Breast epithelium (tissue), 3 donors: ENCODE measurements around the gene SIL1.

ENCODE experiments used
- POLR2A ChIP-seq: fragments of 450-650 bp; IDR thresholded peaks from one replicate; pipeline ENCODE4 v1.6.1; 2016; ENCODE audit warnings: antibody characterized with exemption, mild to moderate bottlenecking, moderate library complexity
- POLR2AphosphoS5 ChIP-seq, 3 donors: sonication (generic); formaldehyde crosslinking; IDR thresholded peaks; one replicate each; pipeline ENCODE4 v1.6.1; 2017; ENCODE audit warnings: antibody characterized with exemption in 3 of 3
- TF ChIP-seq, protein P1 (sequence below), 3 donors: fragments of 450-650 bp; IDR thresholded peaks; one replicate each; pipeline ENCODE4 v1.5.1; 2016 to 2017; ENCODE audit warnings: antibody characterized with exemption in 3 of 3, mild to moderate bottlenecking in 3 of 3, moderate library complexity in 3 of 3

DNA sequence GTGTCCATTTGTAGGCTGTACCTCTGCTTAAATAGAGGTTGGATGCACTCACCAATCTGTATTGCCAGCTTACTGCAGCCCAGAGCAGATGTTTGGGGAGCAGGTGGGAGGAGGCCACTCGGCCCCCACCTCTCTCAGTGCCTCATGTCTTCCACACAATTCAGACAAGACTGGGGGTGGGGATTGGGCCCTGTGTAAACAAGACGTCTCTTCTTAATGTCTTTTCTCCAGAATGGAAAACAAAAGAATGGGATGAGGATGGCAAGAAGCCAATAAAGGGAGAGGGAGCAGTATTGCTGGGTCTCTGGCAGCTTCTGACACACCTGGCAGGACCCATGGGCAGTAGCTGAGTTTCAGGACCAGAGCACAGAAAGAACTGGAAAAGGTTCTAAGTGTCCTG is 64.9 kb downstream of the SIL1 start:
- TF ChIP-seq POLR2AphosphoS5 (IDR thresholded peaks at IDR 0.05): no peak
- TF ChIP-seq, protein P1, sequence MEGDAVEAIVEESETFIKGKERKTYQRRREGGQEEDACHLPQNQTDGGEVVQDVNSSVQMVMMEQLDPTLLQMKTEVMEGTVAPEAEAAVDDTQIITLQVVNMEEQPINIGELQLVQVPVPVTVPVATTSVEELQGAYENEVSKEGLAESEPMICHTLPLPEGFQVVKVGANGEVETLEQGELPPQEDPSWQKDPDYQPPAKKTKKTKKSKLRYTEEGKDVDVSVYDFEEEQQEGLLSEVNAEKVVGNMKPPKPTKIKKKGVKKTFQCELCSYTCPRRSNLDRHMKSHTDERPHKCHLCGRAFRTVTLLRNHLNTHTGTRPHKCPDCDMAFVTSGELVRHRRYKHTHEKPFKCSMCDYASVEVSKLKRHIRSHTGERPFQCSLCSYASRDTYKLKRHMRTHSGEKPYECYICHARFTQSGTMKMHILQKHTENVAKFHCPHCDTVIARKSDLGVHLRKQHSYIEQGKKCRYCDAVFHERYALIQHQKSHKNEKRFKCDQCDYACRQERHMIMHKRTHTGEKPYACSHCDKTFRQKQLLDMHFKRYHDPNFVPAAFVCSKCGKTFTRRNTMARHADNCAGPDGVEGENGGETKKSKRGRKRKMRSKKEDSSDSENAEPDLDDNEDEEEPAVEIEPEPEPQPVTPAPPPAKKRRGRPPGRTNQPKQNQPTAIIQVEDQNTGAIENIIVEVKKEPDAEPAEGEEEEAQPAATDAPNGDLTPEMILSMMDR (IDR thresholded peaks at IDR 0.05): no peak
- TF ChIP-seq POLR2A: no peak
